HCT116 (cell line): Measurements from ENCODE around the gene RPL10A. TPM values are rescaled to one million over a fixed set of nuclear protein-coding genes. Genes with fewer than 3 reads are reported as not detected.
"Not testable (repeated sequence)": the region's sequence is repeated elsewhere in the genome, so short reads cannot be mapped to it uniquely, and the experiment has no call there.

ENCODE experiments used
- ATAC-seq: fragments of 200-7000 bp; cut with Tn5 transposase; 2 replicates; pipeline ENCODE4 v1.9.1; 2020; ENCODE audit warnings: mild to moderate bottlenecking, moderate library complexity
- BruUV-seq: library from RNA; stranded (reverse); fragments of 400-500 nt; replicated peaks from 2 replicates; lab custom pipeline; 2021; lab: Mats Ljungman, UMichigan
- CTCF ChIA-PET: fragments of 300-600 bp; sonication (Branson Sonifier 250); formaldehyde crosslinking; loops from one replicate; lab custom pipeline; 2021; ENCODE audit warnings: antibody characterized with exemption; lab: Charles Lee
- POLR2A ChIA-PET: fragments of 300-600, 350-600 bp; sonication (Branson Sonifier 250); formaldehyde crosslinking; loops from one replicate; lab custom pipeline; 2021; ENCODE audit warnings: antibody characterized with exemption; lab: Charles Lee
- RAD21 ChIA-PET, 2 experiments: fragments of 300-600 bp; sonication (Branson Sonifier 250); formaldehyde crosslinking; loops; one replicate each; lab custom pipeline; 2023; ENCODE audit warnings: low total read pairs in 2 of 2; ENCODE audit not compliant: uncharacterized antibody in 2 of 2, unreplicated experiment in 2 of 2, low non-redundant PET in 1 of 2; lab: Charles Lee
- DNase-seq: peaks from one replicate; pipeline ENCODE4 v3.0.0-alpha.2; 2010; ENCODE audit warnings: low read depth, low spot score
- H2AFZ ChIP-seq: fragments of 200-600 bp; shearing (Covaris generic), sonication (generic); 2 replicates; pipeline ENCODE4 v1.6.1; 2017; ENCODE audit warnings: low read depth, mixed run types, mixed read lengths, antibody characterized with exemption, low read length; ENCODE audit not compliant: poor library complexity, severe bottlenecking
- H3K27ac ChIP-seq: 2 replicates; pipeline ENCODE4 v1.5.1; 2012; ENCODE audit warnings: low read depth, low read length
- H3K27me3 ChIP-seq: fragments of 200-600 bp; sonication (generic); 2 replicates; pipeline ENCODE4 v1.6.1; 2016; ENCODE audit warnings: mixed run types, low read length, mixed read lengths; ENCODE audit not compliant: insufficient read depth
- H3K36me3 ChIP-seq, 2 experiments: fragments of 200-500 bp in 1 of 2; fragments of 200-600 bp in 1 of 2; sonication (Bioruptor generic) in 1 of 2; sonication (generic) in 1 of 2; 2 replicates each; pipeline versions ENCODE4 v1.5.1 to v1.6.1; 2014 to 2016; ENCODE audit warnings: low read length in 2 of 2, inconsistent platforms in 1 of 2, mixed read lengths in 1 of 2, mixed run types in 1 of 2; ENCODE audit not compliant: insufficient read depth in 2 of 2, control insufficient read depth in 1 of 2
- H3K4me1 ChIP-seq, 2 experiments: fragments of 200-600 bp in 1 of 2; sonication (generic) in 1 of 2; 2 replicates each; pipeline versions ENCODE4 v1.5.1 to v1.6.1; 2012 to 2017; ENCODE audit warnings: low read length in 2 of 2, inconsistent platforms in 1 of 2, mild to moderate bottlenecking in 1 of 2, mixed read lengths in 1 of 2, mixed run types in 1 of 2, moderate library complexity in 1 of 2; ENCODE audit not compliant: insufficient read depth in 2 of 2, control insufficient read depth in 1 of 2
- H3K4me2 ChIP-seq: fragments of 200-600 bp; sonication (generic); 2 replicates; pipeline ENCODE4 v1.6.1; 2017; ENCODE audit warnings: mixed run types, low read length, mixed read lengths
- H3K4me3 ChIP-seq, 2 experiments: fragments of 200-600 bp in 1 of 2; sonication (generic) in 1 of 2; replicated peaks in 1 of 2; 2 replicates each; pipeline ENCODE4 v1.5.1; 2011 to 2016; ENCODE audit warnings: low read length in 2 of 2, control low read depth in 1 of 2, low read depth in 1 of 2, mild to moderate bottlenecking in 1 of 2, mixed read lengths in 1 of 2, mixed run types in 1 of 2
- H3K79me2 ChIP-seq: fragments of 200-600 bp; sonication (generic); 2 replicates; pipeline ENCODE4 v1.6.1; 2017; ENCODE audit warnings: mild to moderate bottlenecking, mixed run types, low read length, moderate library complexity, mixed read lengths; ENCODE audit not compliant: insufficient read depth
- H3K9ac ChIP-seq: fragments of 200-600 bp; sonication (generic); 2 replicates; pipeline ENCODE4 v1.6.1; 2016; ENCODE audit warnings: low read length, mixed read lengths
- H3K9me2 ChIP-seq: fragments of 200-600 bp; sonication (generic), shearing (Covaris generic); 2 replicates; pipeline ENCODE4 v1.6.1; 2017; ENCODE audit warnings: mixed run types, mild to moderate bottlenecking, moderate library complexity; ENCODE audit not compliant: insufficient read depth
- H3K9me3 ChIP-seq, 2 experiments: fragments of 200-500 bp in 1 of 2; fragments of 200-600 bp in 1 of 2; sonication (Bioruptor generic) in 1 of 2; sonication (generic) in 1 of 2; 2 replicates each; pipeline ENCODE4 v1.6.1; 2014 to 2017; ENCODE audit warnings: low read length in 2 of 2, mixed read lengths in 2 of 2, inconsistent platforms in 1 of 2, low read depth in 1 of 2, mild to moderate bottlenecking in 1 of 2, mixed run types in 1 of 2, moderate library complexity in 1 of 2; ENCODE audit not compliant: control insufficient read depth in 1 of 2, insufficient read depth in 1 of 2
- H4K20me1 ChIP-seq: fragments of 200-600 bp; sonication (generic), shearing (Covaris generic); 2 replicates; pipeline ENCODE4 v1.6.1; 2017; ENCODE audit warnings: mixed run types, mild to moderate bottlenecking, moderate library complexity; ENCODE audit not compliant: insufficient read depth
- CBX3 ChIP-seq: IDR thresholded peaks from 2 replicates; pipeline ENCODE4 v1.6.1; 2012; ENCODE audit warnings: low read depth
- EGR1 ChIP-seq: IDR thresholded peaks from 2 replicates; pipeline ENCODE4 v1.6.1; 2012; ENCODE audit warnings: low read depth
- EZH2 ChIP-seq: fragments of 200-600 bp; sonication (generic); IDR thresholded peaks from 2 replicates; pipeline ENCODE4 v1.6.1; 2017; ENCODE audit warnings: antibody characterized with exemption, mixed run types
- EZH2phosphoT487 ChIP-seq: fragments of 200-600 bp; IDR thresholded peaks from 2 replicates; pipeline ENCODE4 v1.6.1; 2018; ENCODE audit warnings: antibody characterized with exemption, borderline replicate concordance
- RAD21 ChIP-seq: IDR thresholded peaks from 2 replicates; pipeline ENCODE4 v1.6.1; 2012; ENCODE audit warnings: low read depth, mild to moderate bottlenecking
- intact Hi-C: fragments of 100-400 bp; cut with micrococcal nuclease; formaldehyde crosslinking; loops from 2 replicates; pipeline ENCODE4 v1.10.0; 2022
- total RNA-seq: library from RNA; stranded (reverse); gene quantifications from one replicate; pipeline ENCODE4 v1.2.1, GENCODE V29; 2021; ENCODE audit not compliant: unreplicated experiment
- TF ChIP-seq, protein P1 (sequence below): IDR thresholded peaks from 2 replicates; pipeline ENCODE4 v1.6.1; 2012
- TF ChIP-seq, protein P2 (sequence below): IDR thresholded peaks from 2 replicates; pipeline ENCODE4 v1.6.1; 2011; ENCODE audit warnings: mild to moderate bottlenecking, low read length, moderate library complexity; ENCODE audit not compliant: insufficient replicate concordance; ENCODE audit errors: extremely low read depth

RPL10A gene
- total RNA-seq, 1 experiment from 2014 or later, result 1,981 TPM

DNA sequence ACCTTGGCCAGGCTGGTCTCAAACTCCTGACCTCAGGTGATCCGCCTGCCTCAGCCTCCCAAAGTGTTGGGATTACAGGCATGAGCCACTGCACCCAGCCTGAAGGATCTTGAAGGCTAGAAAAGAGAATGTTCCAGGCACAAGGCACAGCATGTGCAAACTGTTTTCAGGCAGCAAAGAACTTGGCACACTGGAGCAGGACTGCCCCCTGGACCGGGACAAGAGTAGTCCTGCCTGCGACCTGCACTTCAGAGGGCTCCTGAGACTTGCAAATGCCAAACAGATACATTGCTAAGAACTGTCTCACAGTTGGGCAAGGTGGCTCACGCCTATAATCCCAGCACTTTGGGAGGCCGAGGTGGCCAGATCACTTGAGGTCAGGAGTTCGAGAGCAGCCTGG is 47.7 kb downstream of the RPL10A start:
- POLR2A ChIA-PET, H3K4me1 ChIP-seq, H2AFZ ChIP-seq, BruUV-seq, H3K4me2 ChIP-seq, H3K9me3 ChIP-seq, H4K20me1 ChIP-seq, H3K9me2 ChIP-seq, DNase-seq, H3K27me3 ChIP-seq, H3K79me2 ChIP-seq, H3K27ac ChIP-seq, H3K9ac ChIP-seq, H3K4me3 ChIP-seq, H3K36me3 ChIP-seq, RAD21 ChIA-PET, intact Hi-C loops: not testable (repeated sequence)
- CTCF ChIA-PET, result interaction anchor here (0.7 kb wide), 1 partner anchor 253 kb away, joined by 4 read pairs; no protein-coding TSS in a partner anchor
- TF ChIP-seq RAD21 (peak; percentile 66), CBX3 (peak; percentile 40; the same call in 1 of the 2 replicates)
- ATAC-seq, result peak; percentile 64

DNA sequence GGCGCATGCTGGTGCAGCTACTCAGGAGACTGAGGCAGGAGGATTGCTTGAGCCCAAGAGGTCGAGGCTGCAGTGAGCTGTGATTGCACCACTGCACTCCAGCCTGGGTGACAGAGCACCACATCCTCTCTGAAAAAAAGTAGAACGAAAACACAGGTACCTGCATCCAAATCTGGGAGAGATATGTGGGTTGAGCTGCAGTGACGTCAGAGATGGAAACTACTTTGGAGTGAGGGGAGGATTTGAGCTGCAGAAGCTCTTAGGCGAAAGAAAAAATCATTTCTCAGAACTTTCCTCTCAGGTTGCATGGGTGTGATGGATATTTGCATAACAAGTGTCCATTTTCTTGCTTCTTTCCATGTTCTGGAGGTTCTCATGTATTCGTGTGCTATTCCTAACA is 48.5 kb downstream of the RPL10A start:
- no peaks in the 10 kb centered on the region for H4K20me1 ChIP-seq
- no peaks in the 10 kb centered on the region for H3K9me2 ChIP-seq
- POLR2A ChIA-PET, result no interaction called here
- peaks cover 0 to 8% of the 10 kb centered on the region in 2 experiments; a peak in 3 of 4 replicates for H3K4me1 ChIP-seq
- H3K36me3 ChIP-seq, result no peaks in the 10 kb centered on the region
- no peak overlapping the region for H3K4me3 ChIP-seq
- no TSS peak for BruUV-seq
- H3K27ac ChIP-seq, result no peak overlapping the region
- CTCF ChIA-PET, result interaction anchor here (0.7 kb wide), 1 partner anchor 39 kb away, joined by 3 read pairs; no protein-coding TSS in a partner anchor
- TF ChIP-seq EZH2, result no peak
- TF ChIP-seq, protein P1, sequence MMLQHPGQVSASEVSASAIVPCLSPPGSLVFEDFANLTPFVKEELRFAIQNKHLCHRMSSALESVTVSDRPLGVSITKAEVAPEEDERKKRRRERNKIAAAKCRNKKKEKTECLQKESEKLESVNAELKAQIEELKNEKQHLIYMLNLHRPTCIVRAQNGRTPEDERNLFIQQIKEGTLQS, result no peak
- TF ChIP-seq, protein P2, sequence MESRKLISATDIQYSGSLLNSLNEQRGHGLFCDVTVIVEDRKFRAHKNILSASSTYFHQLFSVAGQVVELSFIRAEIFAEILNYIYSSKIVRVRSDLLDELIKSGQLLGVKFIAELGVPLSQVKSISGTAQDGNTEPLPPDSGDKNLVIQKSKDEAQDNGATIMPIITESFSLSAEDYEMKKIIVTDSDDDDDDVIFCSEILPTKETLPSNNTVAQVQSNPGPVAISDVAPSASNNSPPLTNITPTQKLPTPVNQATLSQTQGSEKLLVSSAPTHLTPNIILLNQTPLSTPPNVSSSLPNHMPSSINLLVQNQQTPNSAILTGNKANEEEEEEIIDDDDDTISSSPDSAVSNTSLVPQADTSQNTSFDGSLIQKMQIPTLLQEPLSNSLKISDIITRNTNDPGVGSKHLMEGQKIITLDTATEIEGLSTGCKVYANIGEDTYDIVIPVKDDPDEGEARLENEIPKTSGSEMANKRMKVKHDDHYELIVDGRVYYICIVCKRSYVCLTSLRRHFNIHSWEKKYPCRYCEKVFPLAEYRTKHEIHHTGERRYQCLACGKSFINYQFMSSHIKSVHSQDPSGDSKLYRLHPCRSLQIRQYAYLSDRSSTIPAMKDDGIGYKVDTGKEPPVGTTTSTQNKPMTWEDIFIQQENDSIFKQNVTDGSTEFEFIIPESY, result no peak
- TF ChIP-seq EZH2phosphoT487, result no peak
- no peak for TF ChIP-seq EGR1
- H3K4me2 ChIP-seq, result no peak overlapping the region
- intact Hi-C loops, result no loop called here
- H3K27me3 ChIP-seq, result no peaks in the 10 kb centered on the region
- no peak overlapping the region for H2AFZ ChIP-seq
- H3K79me2 ChIP-seq, result no peaks in the 10 kb centered on the region
- DNase-seq (no peak), ATAC-seq (no peak)
- no peak overlapping the region for H3K9ac ChIP-seq
- no peaks in the 10 kb centered on the region for H3K9me3 ChIP-seq
- RAD21 ChIA-PET, result no interaction called here

DNA sequence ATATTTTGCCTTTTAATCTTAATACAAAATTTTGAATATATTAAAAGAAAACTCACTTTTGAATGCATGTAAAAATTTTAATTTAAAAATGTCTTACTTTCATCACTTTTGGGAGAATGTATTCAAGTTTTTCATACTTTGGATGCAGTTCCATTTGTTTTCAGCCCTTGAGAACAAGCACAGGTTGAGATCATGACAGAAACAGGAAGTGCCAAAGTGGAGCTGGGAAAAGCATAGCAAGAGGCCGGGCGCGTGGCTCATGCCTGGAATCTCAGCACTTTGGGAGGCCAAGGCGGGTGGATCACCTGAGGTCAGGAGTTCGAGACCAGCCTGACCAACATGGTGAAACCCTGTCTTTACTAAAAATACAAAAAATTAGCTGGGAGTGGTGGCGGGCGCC is 49.8 kb downstream of the RPL10A start:
- peaks cover 0 to 14% of the 10 kb centered on the region in 2 experiments; a peak in 3 of 4 replicates for H3K4me1 ChIP-seq
- BruUV-seq, result not testable (repeated sequence)

More for the DNA sequence above, 49.8 kb downstream of the RPL10A start:
- H3K27ac ChIP-seq, H3K79me2 ChIP-seq, intact Hi-C loops, ATAC-seq, H3K4me2 ChIP-seq, CTCF ChIA-PET, H4K20me1 ChIP-seq, RAD21 ChIA-PET, POLR2A ChIA-PET, H3K4me3 ChIP-seq, H3K9ac ChIP-seq, H3K36me3 ChIP-seq, H2AFZ ChIP-seq, H3K9me3 ChIP-seq, H3K9me2 ChIP-seq, DNase-seq, H3K27me3 ChIP-seq: not testable (repeated sequence)
